Testis (tissue), 3 donors: ENCODE measurements around the gene ZNF440. TPM values are rescaled to one million over a fixed set of nuclear protein-coding genes. Genes with fewer than 3 reads are reported as not detected.
"Not testable (repeated sequence)": the region's sequence is repeated elsewhere in the genome, so short reads cannot be mapped to it uniquely, and the experiment has no call there.

Source experiments
- DNase-seq: peaks from one replicate; pipeline ENCODE4 v3.0.0-alpha.2; 2019
- H3K27ac ChIP-seq, 2 donors: fragments of 200-600 bp; sonication (generic); one replicate each; pipeline ENCODE4 v1.5.1; 2019
- H3K27me3 ChIP-seq: fragments of 200-600 bp; sonication (generic); one replicate; pipeline ENCODE4 v1.5.1; 2019
- H3K36me3 ChIP-seq: fragments of 200-600 bp; sonication (generic); one replicate; pipeline ENCODE4 v1.5.1; 2017; ENCODE audit warnings: low read depth; ENCODE audit errors: missing control alignments
- H3K4me1 ChIP-seq: fragments of 200-600 bp; sonication (generic); one replicate; pipeline ENCODE4 v1.5.1; 2019
- H3K4me3 ChIP-seq, 2 donors: fragments of 200-600 bp; sonication (generic); one replicate each; pipeline ENCODE4 v1.5.1; 2017 to 2019
- H3K9me3 ChIP-seq: fragments of 200-600 bp; sonication (generic); one replicate; pipeline ENCODE4 v1.5.1; 2017
- POLR2A ChIP-seq: fragments of 450-650 bp; IDR thresholded peaks from one replicate; pipeline ENCODE4 v1.6.1; 2017; ENCODE audit warnings: antibody characterized with exemption, mild to moderate bottlenecking, moderate library complexity
- WGBS, 2 donors: methylation state at CpG; one replicate each; pipeline ENCODE4 v1.1.5; 2018; 5-methylcytosine and 5-hydroxymethylcytosine counted together
- intact Hi-C: fragments of 100-400 bp; cut with DNase I; formaldehyde crosslinking; loops from one replicate; pipeline ENCODE4 v1.15.1; 2023; ENCODE audit warnings: low total_unique reads
- polyA plus RNA-seq: library from polyadenylated mRNA; stranded (reverse); fragments of 350-450 nt; fragmentation: Illumina TruSeq; extraction: RNeasy Lipid Tissue Mini Kit (QIAGEN cat#74804); gene quantifications from one replicate; pipeline ENCODE4 v1.2.3, GENCODE V29; 2014; ENCODE audit warnings: low read depth, low replicate concordance; ENCODE audit not compliant: insufficient read depth
- total RNA-seq, 2 donors: library from RNA; depleted of rRNA; stranded (reverse); fragments of >200 nt; gene quantifications; one replicate each; pipeline ENCODE4 v1.2.3, GENCODE V29; 2016
- TF ChIP-seq, protein P1 (sequence below), 3 experiments: fragments of 450-650 bp in 2 of 3; fragments of 200-600 bp in 1 of 3; sonication (generic) in 1 of 3; IDR thresholded peaks; one replicate each; pipeline ENCODE4 v1.5.1; 2016 to 2019; ENCODE audit warnings: antibody characterized with exemption in 3 of 3, mild to moderate bottlenecking in 2 of 3, moderate library complexity in 1 of 3

The ZNF440 gene
- total and polyA plus RNA-seq, 3 donors from 2014 or later, result 11.3 to 16.7 (median 14.1) TPM

DNA sequence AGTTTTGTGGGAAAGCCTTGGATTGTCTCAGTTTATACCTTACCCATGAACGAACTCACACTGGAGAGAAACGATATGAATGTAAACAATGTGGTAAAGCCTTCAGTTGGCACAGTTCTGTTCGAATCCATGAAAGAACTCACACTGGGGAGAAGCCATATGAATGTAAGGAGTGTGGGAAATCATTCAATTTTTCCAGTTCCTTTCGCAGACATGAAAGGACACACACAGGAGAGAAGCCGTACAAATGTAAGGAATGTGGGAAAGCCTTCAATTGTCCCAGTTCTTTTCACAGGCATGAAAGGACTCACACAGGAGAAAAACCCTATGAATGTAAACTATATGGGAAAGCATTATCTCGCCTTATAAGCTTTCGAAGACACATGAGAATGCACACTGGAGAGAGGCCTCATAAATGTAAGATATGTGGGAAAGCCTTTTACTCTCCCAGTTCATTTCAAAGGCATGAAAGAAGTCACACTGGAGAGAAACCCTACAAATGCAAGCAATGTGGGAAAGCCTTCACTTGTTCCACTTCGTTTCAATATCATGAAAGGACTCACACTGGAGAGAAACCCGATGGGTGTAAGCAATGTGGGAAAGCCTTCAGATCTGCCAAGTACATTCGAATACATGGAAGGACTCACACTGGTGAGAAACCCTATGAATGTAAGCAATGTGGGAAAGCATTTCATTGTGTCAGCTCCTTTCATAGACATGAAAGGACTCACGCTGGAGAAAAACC lies 7.5 kb upstream of the ZNF440 start:
- Histone ChIP-seq H3K4me3 (no peak overlapping the region), H3K27ac (no peak overlapping the region), H3K36me3 (no peaks in the 10 kb centered on the region), H3K9me3 (no peaks in the 10 kb centered on the region), H3K27me3 (no peaks in the 10 kb centered on the region), H3K4me1 (no peaks in the 10 kb centered on the region)
- intact Hi-C loops, result no loop called here
- DNase-seq, result no peak
- 91 to 92% methylated on average over 11 of the region's 11 CpGs for WGBS, 2 donors
- TF ChIP-seq, protein P1, sequence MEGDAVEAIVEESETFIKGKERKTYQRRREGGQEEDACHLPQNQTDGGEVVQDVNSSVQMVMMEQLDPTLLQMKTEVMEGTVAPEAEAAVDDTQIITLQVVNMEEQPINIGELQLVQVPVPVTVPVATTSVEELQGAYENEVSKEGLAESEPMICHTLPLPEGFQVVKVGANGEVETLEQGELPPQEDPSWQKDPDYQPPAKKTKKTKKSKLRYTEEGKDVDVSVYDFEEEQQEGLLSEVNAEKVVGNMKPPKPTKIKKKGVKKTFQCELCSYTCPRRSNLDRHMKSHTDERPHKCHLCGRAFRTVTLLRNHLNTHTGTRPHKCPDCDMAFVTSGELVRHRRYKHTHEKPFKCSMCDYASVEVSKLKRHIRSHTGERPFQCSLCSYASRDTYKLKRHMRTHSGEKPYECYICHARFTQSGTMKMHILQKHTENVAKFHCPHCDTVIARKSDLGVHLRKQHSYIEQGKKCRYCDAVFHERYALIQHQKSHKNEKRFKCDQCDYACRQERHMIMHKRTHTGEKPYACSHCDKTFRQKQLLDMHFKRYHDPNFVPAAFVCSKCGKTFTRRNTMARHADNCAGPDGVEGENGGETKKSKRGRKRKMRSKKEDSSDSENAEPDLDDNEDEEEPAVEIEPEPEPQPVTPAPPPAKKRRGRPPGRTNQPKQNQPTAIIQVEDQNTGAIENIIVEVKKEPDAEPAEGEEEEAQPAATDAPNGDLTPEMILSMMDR (IDR thresholded peaks at IDR 0.05), result no peak

GRCh38 chr19:11807099-11807380 lies 7.0 kb upstream of the ZNF440 start:
- H3K27ac ChIP-seq, result no peak overlapping the region
- H3K4me1 ChIP-seq, result no peaks in the 10 kb centered on the region
- WGBS, 2 donors, result 87 to 90% methylated on average over 2 of the region's 2 CpGs
- H3K4me3 ChIP-seq, result no peak overlapping the region
- H3K36me3 ChIP-seq, result no peaks in the 10 kb centered on the region
- H3K27me3 ChIP-seq, result no peaks in the 10 kb centered on the region
- H3K9me3 ChIP-seq, result no peaks in the 10 kb centered on the region
- no peak for TF ChIP-seq POLR2A
- TF ChIP-seq, protein P1 (IDR thresholded peaks at IDR 0.05), result no peak
- intact Hi-C loops, result no loop called here
- no peak for DNase-seq

- TF ChIP-seq, protein P1 (IDR thresholded peaks at IDR 0.05), result no peak
- no peak for TF ChIP-seq POLR2A
- no peak for DNase-seq
- Histone ChIP-seq H3K4me3 (peak overlapping the region; percentile 96 to 98), H3K27ac (peak overlapping the region in 1 of 2 donors; percentile 86), H3K4me1 (no peaks in the 10 kb centered on the region), H3K36me3 (no peaks in the 10 kb centered on the region), H3K27me3 (no peaks in the 10 kb centered on the region), H3K9me3 (no peaks in the 10 kb centered on the region)
- WGBS, 2 donors, result 0% methylated on average over 5 to 6 of the region's 6 CpGs
- intact Hi-C loops, result no loop called here
Measured at GRCh38 chr19:11813703-11814028, 407 bp upstream of the ZNF440 start.

DNA sequence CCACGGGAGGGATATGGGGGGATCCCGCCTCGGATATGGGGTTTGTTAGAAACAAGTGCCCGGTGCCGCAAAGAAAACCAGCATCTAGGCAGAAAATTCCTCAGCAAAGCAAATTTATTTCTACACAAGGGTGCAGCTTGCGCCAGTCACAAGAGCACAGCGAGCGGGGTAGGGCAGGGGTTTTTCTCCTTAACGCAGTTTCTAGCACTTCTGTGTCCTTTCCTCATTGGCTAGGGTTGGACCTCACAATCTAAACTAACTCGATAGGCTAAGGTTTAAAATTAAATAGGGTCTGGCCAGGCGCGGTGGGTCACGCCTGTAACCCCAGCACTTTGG lies 595 bp downstream of the ZNF440 start:
- Histone ChIP-seq H3K36me3 (no peaks in the 10 kb centered on the region), H3K4me1 (no peaks in the 10 kb centered on the region), H3K4me3 (peak overlapping the region; percentile 96 to 98), H3K9me3 (no peaks in the 10 kb centered on the region), H3K27ac (peak overlapping the region; percentile 86), H3K27me3 (no peaks in the 10 kb centered on the region)
- intact Hi-C loops, result no loop called here
- WGBS, 2 donors, result 9 to 20% methylated on average over 13 of the region's 13 CpGs
- TF ChIP-seq, protein P1 (IDR thresholded peaks at IDR 0.05), result no peak
- no peak for TF ChIP-seq POLR2A
- DNase-seq, result no peak

DNA sequence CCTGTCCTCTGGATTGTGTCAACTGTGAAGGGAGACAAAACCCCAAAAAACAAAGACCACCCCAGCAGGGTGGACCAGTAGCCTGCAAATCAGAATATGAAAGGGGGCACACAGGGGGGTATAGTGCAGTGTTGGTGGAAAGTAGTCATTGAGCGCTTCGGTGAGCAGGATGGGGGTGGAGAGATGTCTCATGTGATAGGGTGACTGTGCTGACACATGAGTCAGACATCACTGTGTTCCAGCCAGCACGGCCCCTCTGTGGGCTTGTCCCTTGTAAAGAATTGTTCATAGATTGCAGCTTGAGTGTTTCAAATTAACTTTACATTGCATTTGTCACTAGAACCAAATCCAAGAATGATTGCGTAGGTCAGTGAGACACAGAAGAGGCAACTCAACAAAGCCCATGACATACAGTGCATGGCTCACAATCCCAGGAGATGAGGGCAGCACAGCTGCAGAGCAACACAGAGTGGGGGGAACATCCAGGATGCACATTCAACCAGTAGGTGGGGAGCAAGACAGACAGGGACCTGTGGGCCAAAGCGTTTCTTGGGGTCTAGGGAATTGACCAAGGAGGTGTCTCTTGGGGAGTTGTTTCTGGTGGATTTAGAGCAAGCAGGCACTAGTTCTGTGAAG lies 7.5 kb downstream of the ZNF440 start:
- intact Hi-C loops, result no loop called here
- Histone ChIP-seq H3K27me3 (no peaks in the 10 kb centered on the region), H3K4me3 (no peak overlapping the region), H3K27ac (no peak overlapping the region), H3K4me1 (no peaks in the 10 kb centered on the region), H3K9me3 (no peaks in the 10 kb centered on the region), H3K36me3 (no peaks in the 10 kb centered on the region)
- WGBS, 2 donors, result 84 to 91% methylated on average over 5 of the region's 5 CpGs
- no peak for TF ChIP-seq POLR2A
- TF ChIP-seq, protein P1 (IDR thresholded peaks at IDR 0.05), result no peak
- DNase-seq, result no peak

- H3K27me3 ChIP-seq, H3K36me3 ChIP-seq, intact Hi-C loops, DNase-seq, H3K9me3 ChIP-seq, H3K4me3 ChIP-seq, H3K4me1 ChIP-seq, H3K27ac ChIP-seq: not testable (repeated sequence)
- 85 to 95% methylated on average over 7 of the region's 7 CpGs for WGBS, 2 donors
Measured at GRCh38 chr19:11828957-11829876, 15.1 kb downstream of the ZNF440 start.
